ENCODE results near the gene CTBP1. TPM values are rescaled to one million over a fixed set of nuclear protein-coding genes. Genes with fewer than 3 reads are reported as not detected.
"Not testable (repeated sequence)": the region's sequence is repeated elsewhere in the genome, so short reads cannot be mapped to it uniquely, and the experiment has no call there.

Gene CTBP1
- 100 to 1,000 TPM; 106 to 172 (median 164) TPM for polyA plus RNA-seq (ENCODE audit: insufficient read length in 4 of 4)

- peak in 3 of 4 donors; percentile 70 to 79 (median 73) for DNase-seq (ENCODE audit: low read depth in 4 of 4, low spot score in 2 of 4)
These were observed at the start of gene CTBP1 for GRCh38 chr4:1248245-1249147. CTBP1 (minus strand) TSS chr4:1249130; CDS start chr4:1241331, 7,799 bp downstream.

- no peak for DNase-seq (ENCODE audit: low read depth in 4 of 4, low spot score in 2 of 4)
These were observed 49.5 kb upstream of the CTBP1 start for GRCh38 chr4:1298461-1298860.

- no peak for DNase-seq (ENCODE audit: low read depth in 4 of 4, low spot score in 2 of 4)
These were observed 48.8 kb upstream of the CTBP1 start for GRCh38 chr4:1297456-1298325.

GRCh38 chr4:1297023-1297395 lies 48.1 kb upstream of the CTBP1 start:
- DNase-seq (ENCODE audit: low read depth in 4 of 4, low spot score in 2 of 4): no peak

- no peak for DNase-seq (ENCODE audit: low read depth in 4 of 4, low spot score in 2 of 4)
These were observed 47.5 kb upstream of the CTBP1 start for GRCh38 chr4:1296324-1297022.

- DNase-seq (ENCODE audit: low read depth in 4 of 4, low spot score in 2 of 4): no peak
These were observed 46.6 kb upstream of the CTBP1 start for GRCh38 chr4:1295405-1296055.

- DNase-seq (ENCODE audit: low read depth in 4 of 4, low spot score in 2 of 4): no peak
These were observed 46.0 kb upstream of the CTBP1 start for GRCh38 chr4:1294891-1295290.

GRCh38 chr4:1294424-1294823 lies 45.5 kb upstream of the CTBP1 start:
- DNase-seq (ENCODE audit: low read depth in 4 of 4, low spot score in 2 of 4): no peak

- no peak for DNase-seq (ENCODE audit: low read depth in 4 of 4, low spot score in 2 of 4)
These were observed 45.1 kb upstream of the CTBP1 start for GRCh38 chr4:1293991-1294390.

- DNase-seq (ENCODE audit: low read depth in 4 of 4, low spot score in 2 of 4): no peak
These were observed 44.6 kb upstream of the CTBP1 start for GRCh38 chr4:1293531-1293941.

- not testable (repeated sequence) for DNase-seq (ENCODE audit: low read depth in 4 of 4, low spot score in 2 of 4)
These were observed 43.7 kb upstream of the CTBP1 start for GRCh38 chr4:1292703-1293011.

GRCh38 chr4:1291996-1292702 lies 43.2 kb upstream of the CTBP1 start:
- DNase-seq (ENCODE audit: low read depth in 4 of 4, low spot score in 2 of 4): no peak

GRCh38 chr4:1291091-1291490 lies 42.2 kb upstream of the CTBP1 start:
- DNase-seq (ENCODE audit: low read depth in 4 of 4, low spot score in 2 of 4): no peak

GRCh38 chr4:1290165-1290977 lies 41.4 kb upstream of the CTBP1 start:
- no peak for DNase-seq (ENCODE audit: low read depth in 4 of 4, low spot score in 2 of 4)

- peak; percentile 87 to 96 (median 92) for DNase-seq (ENCODE audit: low read depth in 4 of 4, low spot score in 2 of 4)
These were observed 40.6 kb upstream of the CTBP1 start, which contains the start of gene MAEA for GRCh38 chr4:1289207-1290164. MAEA (plus strand) TSS chr4:1289891; CDS start chr4:1289914, 23 bp downstream.

- DNase-seq (ENCODE audit: low read depth in 4 of 4, low spot score in 2 of 4): no peak
These were observed 39.9 kb upstream of the CTBP1 start for GRCh38 chr4:1288786-1289185.

- DNase-seq (ENCODE audit: low read depth in 4 of 4, low spot score in 2 of 4): no peak
These were observed 37.0 kb upstream of the CTBP1 start for GRCh38 chr4:1285790-1286553.
